Tibial artery (tissue), 4 donors: Measurements from ENCODE around the gene AP2A2.

Experiments
- DNase-seq, 2 donors: peaks; one replicate each; pipeline ENCODE4 v3.0.0-alpha.2; 2019
- H3K27ac ChIP-seq, 2 donors: fragments of 200-600 bp; sonication (generic) in 1 of 2; 1 replicate in 1 of 2; 2 replicates in 1 of 2; pipeline ENCODE4 v1.5.1; 2018 to 2019; ENCODE audit warnings: mild to moderate bottlenecking in 1 of 2
- H3K27me3 ChIP-seq, 2 donors: fragments of 200-600 bp; sonication (generic) in 1 of 2; one replicate each; pipeline versions ENCODE4 v1.5.1 to v1.6.0; 2016 to 2019
- H3K36me3 ChIP-seq, 3 donors: fragments of 200-600 bp; sonication (generic) in 2 of 3; one replicate each; pipeline ENCODE4 v1.5.1; 2016 to 2019; ENCODE audit warnings: mild to moderate bottlenecking in 2 of 3
- H3K4me1 ChIP-seq, 4 donors: fragments of 200-600 bp; sonication (generic) in 2 of 4; 1 replicate in 3 of 4; 2 replicates in 1 of 4; pipeline ENCODE4 v1.5.1; 2016 to 2019
- H3K4me3 ChIP-seq, 2 donors: fragments of 200-600 bp; sonication (generic) in 1 of 2; 1 replicate in 1 of 2; 2 replicates in 1 of 2; pipeline ENCODE4 v1.5.1; 2018 to 2019; ENCODE audit warnings: mild to moderate bottlenecking in 2 of 2
- H3K9me3 ChIP-seq, 3 donors: fragments of 200-600 bp; sonication (generic) in 1 of 3; one replicate each; pipeline ENCODE4 v1.5.1; 2016 to 2019
- CTCF ChIP-seq, 2 experiments: fragments of 200-600 bp in 1 of 2; fragments of 450-650 bp in 1 of 2; IDR thresholded peaks; one replicate each; pipeline ENCODE4 v1.5.1; 2017 to 2019; ENCODE audit warnings: antibody characterized with exemption in 2 of 2, mild to moderate bottlenecking in 1 of 2, moderate library complexity in 1 of 2
- intact Hi-C: fragments of 100-400 bp; cut with DNase I; formaldehyde crosslinking; loops from one replicate; pipeline ENCODE4 v1.15.0; 2023; ENCODE audit warnings: low total_unique reads

AP2A2 gene

DNA sequence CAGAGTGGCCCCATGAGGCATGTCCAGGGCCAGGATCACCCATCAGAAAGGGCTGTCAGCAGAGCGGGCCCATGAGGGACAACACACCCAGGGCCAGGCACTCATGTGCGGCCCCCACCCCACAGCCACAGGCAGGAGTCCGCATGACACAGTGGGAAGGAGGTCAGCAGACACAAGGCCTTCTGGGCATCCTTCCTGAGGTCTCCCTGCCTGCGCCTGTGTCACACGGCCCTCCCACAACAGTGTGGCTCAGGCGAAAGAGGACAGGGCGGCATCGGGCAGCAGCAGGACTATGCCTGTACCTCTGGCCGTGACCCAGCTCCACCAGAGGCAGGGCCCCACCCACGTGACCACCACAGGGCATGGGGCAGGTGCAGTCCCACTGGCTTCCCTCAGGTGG, 42.1 kb upstream of the AP2A2 start:
- TF ChIP-seq CTCF (IDR thresholded peaks at IDR 0.05) = no peak
- Histone ChIP-seq H3K27ac (no peak overlapping the region), H3K4me1 (no peaks in the 10 kb centered on the region), H3K27me3 (no peaks in the 10 kb centered on the region), H3K4me3 (no peak overlapping the region), H3K9me3 (no peaks in the 10 kb centered on the region), H3K36me3 (peaks cover 11 to 94% (median 36%) of the 10 kb centered on the region in 3 donors)
- intact Hi-C loops = no loop called here
- DNase-seq = no peak

GRCh38 chr11:884578-885070, 41.0 kb upstream of the AP2A2 start:
- no peak for DNase-seq
- H3K4me1 ChIP-seq = no peaks in the 10 kb centered on the region
- no peak for TF ChIP-seq CTCF (IDR thresholded peaks at IDR 0.05)
- no peak overlapping the region for H3K4me3 ChIP-seq
- intact Hi-C loops = no loop called here
- H3K27ac ChIP-seq = no peak overlapping the region
- peaks cover 6 to 94% (median 36%) of the 10 kb centered on the region in 3 donors for H3K36me3 ChIP-seq
- H3K27me3 ChIP-seq = no peaks in the 10 kb centered on the region
- no peaks in the 10 kb centered on the region for H3K9me3 ChIP-seq

GRCh38 chr11:886568-886967, 39.1 kb upstream of the AP2A2 start:
- no peak for TF ChIP-seq CTCF (IDR thresholded peaks at IDR 0.05)
- Histone ChIP-seq H3K9me3 (no peaks in the 10 kb centered on the region), H3K36me3 (peaks cover 6 to 97% (median 27%) of the 10 kb centered on the region in 3 donors), H3K27ac (no peak overlapping the region), H3K27me3 (no peaks in the 10 kb centered on the region), H3K4me3 (no peak overlapping the region), H3K4me1 (no peaks in the 10 kb centered on the region)
- DNase-seq = no peak
- intact Hi-C loops = no loop called here

DNA sequence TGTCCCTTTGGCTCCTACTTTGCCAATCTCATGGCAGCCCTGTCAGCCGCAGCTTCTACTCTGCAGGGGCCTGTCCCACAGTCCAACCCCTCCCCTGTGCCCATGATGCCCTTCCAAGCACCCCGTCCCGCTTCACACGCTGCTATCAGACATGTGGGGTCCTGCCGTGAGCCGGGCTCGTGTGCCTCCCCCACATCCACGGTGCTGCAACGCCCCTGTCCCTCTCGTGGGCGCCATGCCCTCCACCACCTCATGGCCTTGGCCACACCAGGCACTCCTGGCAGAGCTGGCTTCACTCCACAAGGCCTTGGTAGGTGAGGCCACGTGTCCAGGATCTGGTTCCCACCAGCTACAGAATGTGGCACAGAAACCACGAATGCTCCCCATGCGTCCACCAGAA, 38.1 kb upstream of the AP2A2 start:
- H3K9me3 ChIP-seq = no peaks in the 10 kb centered on the region
- H3K27ac ChIP-seq = no peak overlapping the region
- H3K4me1 ChIP-seq = no peaks in the 10 kb centered on the region
- intact Hi-C loops = no loop called here
- no peak overlapping the region for H3K4me3 ChIP-seq
- H3K36me3 ChIP-seq = peaks cover 3 to 94% (median 25%) of the 10 kb centered on the region in 3 donors
- H3K27me3 ChIP-seq = no peaks in the 10 kb centered on the region
- DNase-seq = no peak
- no peak for TF ChIP-seq CTCF (IDR thresholded peaks at IDR 0.05)

DNA sequence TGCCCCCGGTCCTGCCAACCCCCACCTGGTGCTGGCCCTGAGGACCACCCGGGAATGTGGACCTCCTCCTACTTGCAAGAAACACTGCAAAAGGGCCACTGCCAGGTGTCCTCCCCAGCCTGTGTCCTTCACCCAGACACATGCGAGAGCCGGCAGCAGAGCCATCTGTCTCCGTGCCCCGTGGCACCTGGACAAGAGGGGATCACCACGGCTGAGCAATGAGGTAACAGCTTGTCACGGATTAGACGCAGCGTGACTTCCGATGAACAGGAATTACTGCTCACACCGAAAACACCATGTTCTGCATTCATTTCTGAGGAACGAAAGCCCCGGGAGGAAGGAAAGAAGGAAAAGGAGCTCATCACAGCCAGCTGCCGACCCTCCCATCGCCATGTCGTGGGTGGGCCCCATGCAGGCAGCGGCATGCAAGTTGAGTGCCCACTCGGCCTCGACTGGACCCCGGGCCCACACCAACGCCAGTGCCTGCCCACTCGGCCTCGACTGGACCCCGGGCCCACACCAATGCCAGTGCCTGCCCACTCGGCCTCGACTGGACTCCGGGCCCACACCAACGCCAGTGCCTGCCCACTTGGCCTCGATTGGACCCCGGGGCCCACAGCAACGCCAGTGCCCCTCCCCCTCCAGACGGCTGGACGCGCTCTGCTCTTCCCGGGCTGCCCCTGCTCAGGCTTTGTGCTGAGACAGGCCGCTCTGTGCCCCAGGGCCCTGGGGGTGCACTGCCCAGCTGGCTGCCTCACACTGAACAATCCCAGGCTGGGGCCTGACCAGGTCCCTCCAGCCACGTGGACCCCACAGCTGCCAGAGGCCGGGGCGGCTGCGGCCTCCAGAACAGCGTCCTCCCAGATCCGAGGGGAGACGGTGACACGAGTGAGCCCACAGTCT, 37.1 kb upstream of the AP2A2 start:
- intact Hi-C loops = no loop called here
- H3K4me3 ChIP-seq = no peak overlapping the region
- peaks cover 3 to 94% (median 16%) of the 10 kb centered on the region in 3 donors for H3K36me3 ChIP-seq
- H3K27ac ChIP-seq = no peak overlapping the region
- H3K27me3 ChIP-seq = no peaks in the 10 kb centered on the region
- H3K9me3 ChIP-seq = no peaks in the 10 kb centered on the region
- no peak for DNase-seq
- TF ChIP-seq CTCF (IDR thresholded peaks at IDR 0.05) = no peak
- H3K4me1 ChIP-seq = no peaks in the 10 kb centered on the region
